ENCODE results near the gene NOL6.
A peak's percentile ranks its signal among the peaks of the same experiment; 100 is the strongest.
"Not testable (repeated sequence)": the region's sequence is repeated elsewhere in the genome, so short reads cannot be mapped to it uniquely, and the experiment has no call there.

Gene NOL6

DNA sequence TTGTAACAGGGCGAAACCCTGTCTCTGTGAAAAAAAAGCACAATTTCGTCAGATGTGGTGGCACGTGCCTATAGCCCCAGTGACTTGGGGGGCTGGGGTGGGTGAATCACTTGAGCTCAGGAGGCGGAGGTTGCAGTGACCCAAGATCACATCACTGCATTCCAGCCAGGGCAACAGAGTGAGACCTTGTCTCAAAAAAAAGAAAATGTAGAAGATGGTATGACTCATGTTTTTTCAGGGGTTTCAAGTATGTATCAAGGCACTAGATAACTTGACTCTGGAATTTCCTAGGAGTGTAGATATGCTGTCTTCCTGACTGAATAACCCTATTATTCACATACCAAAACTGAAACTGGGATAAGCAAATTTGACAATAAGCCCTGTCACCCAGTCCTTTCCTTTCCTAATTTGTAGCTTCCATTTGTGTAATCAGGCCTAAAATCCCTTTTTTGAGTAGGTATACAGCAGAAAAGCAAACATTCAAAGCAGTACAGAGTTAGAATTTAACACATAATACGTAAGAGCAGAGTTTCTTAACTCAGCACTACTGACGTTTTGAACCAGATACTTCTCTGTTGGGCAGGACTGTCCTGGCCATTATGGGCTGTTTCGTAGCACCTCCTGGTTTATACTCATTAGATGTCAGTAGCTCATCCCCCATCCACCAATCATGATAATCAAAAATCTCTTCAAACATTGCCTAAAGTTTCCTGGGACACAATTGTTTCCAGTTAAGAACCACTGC lies 33.1 kb upstream of the NOL6 start:
- no peak overlapping the region for H3K27ac ChIP-seq
- TF ChIP-seq CTCF (conservative IDR thresholded peaks at IDR 0.05) = no peak

DNA sequence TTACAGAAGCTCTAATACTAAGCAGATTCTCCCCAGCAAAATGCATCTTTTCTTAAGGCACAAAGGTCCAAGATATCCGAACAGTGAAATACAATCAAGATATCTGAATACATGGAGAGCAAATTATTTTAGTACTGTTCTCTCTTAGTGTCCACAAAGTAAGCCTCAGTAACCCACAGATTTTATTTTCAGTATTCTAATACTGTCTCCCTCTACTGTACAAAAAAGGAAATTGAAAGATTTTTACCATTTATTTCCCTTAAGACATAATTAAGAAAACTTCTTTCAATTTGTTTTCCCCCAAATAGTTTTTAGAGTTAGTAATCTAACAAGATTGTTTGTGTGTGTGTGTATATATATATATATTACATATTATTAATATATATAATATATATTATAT lies 24.7 kb upstream of the NOL6 start:
- H3K27ac ChIP-seq = no peak overlapping the region
- TF ChIP-seq CTCF (conservative IDR thresholded peaks at IDR 0.05) = peak; percentile 43

GRCh38 chr9:33493819-33494218 lies 20.1 kb upstream of the NOL6 start:
- peak overlapping the region; percentile 84 for H3K27ac ChIP-seq

GRCh38 chr9:33489066-33489465 lies 15.3 kb upstream of the NOL6 start:
- no peak for TF ChIP-seq CTCF (conservative IDR thresholded peaks at IDR 0.05)
- H3K27ac ChIP-seq = no peak overlapping the region

DNA sequence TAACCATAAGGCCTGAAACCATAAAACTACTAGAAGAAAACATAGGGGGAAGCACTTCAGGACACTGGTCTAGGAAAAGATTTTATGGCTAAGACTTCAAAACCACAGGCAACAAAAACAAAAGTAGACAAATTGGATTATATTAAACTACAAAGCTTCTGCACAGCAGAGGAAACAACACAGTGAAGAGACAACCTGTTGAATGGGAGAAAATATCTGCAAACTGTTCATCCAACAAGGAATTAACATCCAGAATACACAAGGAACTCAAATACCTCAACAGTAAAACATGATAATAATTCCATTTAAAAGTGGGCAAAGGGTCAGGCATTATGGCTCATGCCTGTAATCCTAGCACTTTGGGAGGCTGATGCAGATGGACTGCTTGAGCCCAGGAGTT lies 11.6 kb upstream of the NOL6 start:
- H3K27ac ChIP-seq = not testable (repeated sequence)

GRCh38 chr9:33480976-33481375 lies 7.3 kb upstream of the NOL6 start:
- H3K27ac ChIP-seq = no peak overlapping the region
- TF ChIP-seq CTCF (conservative IDR thresholded peaks at IDR 0.05) = no peak

- no peak for TF ChIP-seq CTCF (conservative IDR thresholded peaks at IDR 0.05)
- no peak overlapping the region for H3K27ac ChIP-seq
Observed at GRCh38 chr9:33480106-33480505, 6.4 kb upstream of the NOL6 start.

DNA sequence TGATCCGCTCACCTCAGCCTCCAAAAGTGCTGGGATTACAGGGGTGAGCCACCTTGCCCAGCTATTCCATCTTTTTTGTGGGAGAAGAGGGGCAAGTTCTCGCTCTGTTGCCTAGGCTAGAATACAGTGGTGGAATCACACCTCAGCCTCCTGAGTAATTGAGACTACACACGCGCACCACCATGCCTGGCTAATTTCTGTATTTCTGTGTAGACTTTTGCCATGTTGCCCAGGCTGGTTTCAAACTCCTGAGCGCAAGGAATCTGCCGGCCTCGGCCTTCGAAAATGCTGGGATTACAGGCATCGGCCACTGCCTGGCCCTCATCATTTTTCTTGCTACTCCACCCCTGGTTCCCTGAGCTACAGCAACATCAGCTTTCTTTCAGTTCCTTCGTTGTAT lies 2.8 kb upstream of the NOL6 start:
- H3K27ac ChIP-seq = no peak overlapping the region
- TF ChIP-seq CTCF (conservative IDR thresholded peaks at IDR 0.05) = no peak

DNA sequence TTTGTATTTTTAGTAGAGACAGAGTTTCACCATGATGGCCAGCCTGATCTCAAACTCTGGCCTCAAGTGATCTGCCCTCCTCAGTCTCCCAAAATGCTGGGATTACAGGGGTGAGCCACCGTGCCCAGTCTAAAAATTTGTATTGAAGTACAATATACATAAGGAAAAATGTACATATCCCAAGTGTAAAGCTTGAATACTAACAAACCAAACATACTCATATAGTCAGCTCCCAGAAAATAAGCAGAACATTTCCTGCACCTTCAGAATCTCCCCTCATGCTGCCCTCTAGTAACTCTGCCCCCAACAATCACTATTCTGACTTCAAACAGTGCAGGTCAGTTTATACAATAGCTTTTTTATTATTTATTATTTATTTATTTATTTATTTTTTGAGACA lies 1.6 kb upstream of the NOL6 start:
- H3K27ac ChIP-seq = no peak overlapping the region

More for the DNA sequence above, 1.6 kb upstream of the NOL6 start:
- no peak for TF ChIP-seq CTCF (conservative IDR thresholded peaks at IDR 0.05)

Data from VCaP (cell line).